Activated naive CD4-positive, alpha-beta T cell treated with anti-CD3 and anti-CD28 coated beads for 36 hours (primary cell): Measurements from ENCODE around the gene CIT. TPM values are rescaled to one million over a fixed set of nuclear protein-coding genes. Genes with fewer than 3 reads are reported as not detected.
"Not testable (repeated sequence)": the region's sequence is repeated elsewhere in the genome, so short reads cannot be mapped to it uniquely, and the experiment has no call there.

Experiments used
- CTCF ChIA-PET: fragments of 350-600 bp; sonication (Branson Sonifier 250); formaldehyde crosslinking; loops from one replicate; lab custom pipeline; 2021; ENCODE audit warnings: antibody characterized with exemption; lab: Charles Lee
- DNase-seq: peaks from one replicate; pipeline ENCODE4 v3.0.0-alpha.2; 2020
- H3K27ac Mint-ChIP-seq: one replicate; pipeline ENCODE4 v1.8.0; 2021; ENCODE audit warnings: mild to moderate bottlenecking, mixed read lengths
- H3K27me3 Mint-ChIP-seq: one replicate; pipeline ENCODE4 v1.8.0; 2021; ENCODE audit warnings: low read depth, mixed read lengths
- H3K36me3 Mint-ChIP-seq: one replicate; pipeline ENCODE4 v1.8.0; 2021; ENCODE audit warnings: low read depth, mixed read lengths
- H3K4me1 Mint-ChIP-seq: one replicate; pipeline ENCODE4 v1.8.0; 2021; ENCODE audit warnings: low read depth, mixed read lengths
- H3K4me3 Mint-ChIP-seq: one replicate; pipeline ENCODE4 v1.8.0; 2021; ENCODE audit warnings: mild to moderate bottlenecking, moderate library complexity, mixed read lengths
- H3K9me3 Mint-ChIP-seq: one replicate; pipeline ENCODE4 v1.8.0; 2021; ENCODE audit warnings: mixed read lengths
- intact Hi-C: fragments of 100-400 bp; cut with micrococcal nuclease; formaldehyde crosslinking; loops from one replicate; pipeline ENCODE4 v1.15.1; 2023
- total RNA-seq, 2 experiments: library from RNA; stranded (reverse); gene quantifications; one replicate each; pipeline ENCODE4 v1.2.3, GENCODE V29; 2021

CIT gene
- total RNA-seq, 2 experiments from 2014 or later: 78.6 to 78.8 TPM

- H3K9me3 Mint-ChIP-seq: no peaks in the 10 kb centered on the region
- H3K4me3 Mint-ChIP-seq: no peak overlapping the region
- peaks cover 15% of the 10 kb centered on the region for H3K36me3 Mint-ChIP-seq
- H3K4me1 Mint-ChIP-seq: no peaks in the 10 kb centered on the region
- no peak overlapping the region for H3K27ac Mint-ChIP-seq
- DNase-seq: no peak
- CTCF ChIA-PET: no interaction called here
- intact Hi-C loops: no loop called here
- H3K27me3 Mint-ChIP-seq: no peaks in the 10 kb centered on the region
Measured at GRCh38 chr12:119721306-119721705, 155.8 kb downstream of the CIT start.

- H3K4me1 Mint-ChIP-seq: peaks cover 2% of the 10 kb centered on the region
- CTCF ChIA-PET: no interaction called here
- intact Hi-C loops: no loop called here
- H3K4me3 Mint-ChIP-seq: no peak overlapping the region
- H3K27me3 Mint-ChIP-seq: no peaks in the 10 kb centered on the region
- no peak overlapping the region for H3K27ac Mint-ChIP-seq
- no peak for DNase-seq
- peaks cover 17% of the 10 kb centered on the region for H3K36me3 Mint-ChIP-seq
- no peaks in the 10 kb centered on the region for H3K9me3 Mint-ChIP-seq
Measured at GRCh38 chr12:119720349-119720748, 156.8 kb downstream of the CIT start.

DNA sequence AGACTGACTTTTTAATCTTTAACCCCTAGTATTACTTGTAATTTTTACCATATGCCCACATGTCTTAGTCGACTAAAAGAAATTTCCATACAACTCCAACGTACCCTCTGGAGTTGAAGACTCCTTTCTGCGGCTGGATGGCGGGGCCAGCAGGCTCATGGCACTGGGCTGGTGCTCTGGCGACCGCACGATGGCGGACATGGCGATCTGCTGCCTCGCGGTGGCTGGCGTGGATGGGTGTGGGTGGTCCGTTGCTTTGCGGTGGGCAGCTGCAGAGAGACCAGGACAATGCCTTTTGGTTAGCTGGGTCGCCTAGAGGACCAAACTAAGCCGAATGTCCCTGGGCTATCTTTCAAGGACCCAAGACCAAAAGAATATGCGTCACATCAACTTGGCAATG is 159.0 kb downstream of the CIT start:
- Mint-ChIP-seq H3K4me3 (no peak overlapping the region), H3K9me3 (no peaks in the 10 kb centered on the region), H3K4me1 (peaks cover 6% of the 10 kb centered on the region), H3K36me3 (peaks cover 31% of the 10 kb centered on the region), H3K27me3 (no peaks in the 10 kb centered on the region), H3K27ac (no peak overlapping the region)
- CTCF ChIA-PET: no interaction called here
- DNase-seq: no peak
- intact Hi-C loops: no loop called here

GRCh38 chr12:119715268-119715620 is 161.9 kb downstream of the CIT start:
- no peak overlapping the region for H3K4me3 Mint-ChIP-seq
- no peaks in the 10 kb centered on the region for H3K9me3 Mint-ChIP-seq
- CTCF ChIA-PET: no interaction called here

GRCh38 chr12:119714614-119715267 is 162.4 kb downstream of the CIT start:
- H3K27ac Mint-ChIP-seq: no peak overlapping the region
- no peaks in the 10 kb centered on the region for H3K27me3 Mint-ChIP-seq
- intact Hi-C loops: no loop called here
- peaks cover 6% of the 10 kb centered on the region for H3K4me1 Mint-ChIP-seq
- peak; percentile 6 for DNase-seq
- CTCF ChIA-PET: no interaction called here
- no peak overlapping the region for H3K4me3 Mint-ChIP-seq
- no peaks in the 10 kb centered on the region for H3K9me3 Mint-ChIP-seq
- peaks cover 45% of the 10 kb centered on the region for H3K36me3 Mint-ChIP-seq

More at GRCh38 chr12:119715268-119715620, 161.9 kb downstream of the CIT start:
- DNase-seq: no peak
- intact Hi-C loops: no loop called here
- H3K27ac Mint-ChIP-seq: no peak overlapping the region
- peaks cover 6% of the 10 kb centered on the region for H3K4me1 Mint-ChIP-seq
- H3K27me3 Mint-ChIP-seq: no peaks in the 10 kb centered on the region
- H3K36me3 Mint-ChIP-seq: peaks cover 45% of the 10 kb centered on the region

GRCh38 chr12:119713551-119714031 is 163.5 kb downstream of the CIT start:
- H3K9me3 Mint-ChIP-seq: no peaks in the 10 kb centered on the region
- H3K4me1 Mint-ChIP-seq: peaks cover 6% of the 10 kb centered on the region
- intact Hi-C loops: no loop called here
- H3K27ac Mint-ChIP-seq: no peak overlapping the region
- peaks cover 45% of the 10 kb centered on the region for H3K36me3 Mint-ChIP-seq
- no peak overlapping the region for H3K4me3 Mint-ChIP-seq
- CTCF ChIA-PET: no interaction called here
- DNase-seq: no peak
- H3K27me3 Mint-ChIP-seq: no peaks in the 10 kb centered on the region

GRCh38 chr12:119712721-119713120 is 164.4 kb downstream of the CIT start:
- intact Hi-C loops: no loop called here
- DNase-seq: no peak
- Mint-ChIP-seq H3K36me3 (peaks cover 50% of the 10 kb centered on the region), H3K9me3 (no peaks in the 10 kb centered on the region), H3K27ac (no peak overlapping the region), H3K27me3 (no peaks in the 10 kb centered on the region), H3K4me3 (no peak overlapping the region), H3K4me1 (peaks cover 6% of the 10 kb centered on the region)
- CTCF ChIA-PET: no interaction called here

GRCh38 chr12:119711693-119712092 is 165.4 kb downstream of the CIT start:
- H3K4me3 Mint-ChIP-seq: no peak overlapping the region
- no peaks in the 10 kb centered on the region for H3K9me3 Mint-ChIP-seq
- peaks cover 6% of the 10 kb centered on the region for H3K4me1 Mint-ChIP-seq
- intact Hi-C loops: no loop called here
- H3K27me3 Mint-ChIP-seq: no peaks in the 10 kb centered on the region
- no peak overlapping the region for H3K27ac Mint-ChIP-seq
- CTCF ChIA-PET: no interaction called here
- no peak for DNase-seq
- peaks cover 53% of the 10 kb centered on the region for H3K36me3 Mint-ChIP-seq

DNA sequence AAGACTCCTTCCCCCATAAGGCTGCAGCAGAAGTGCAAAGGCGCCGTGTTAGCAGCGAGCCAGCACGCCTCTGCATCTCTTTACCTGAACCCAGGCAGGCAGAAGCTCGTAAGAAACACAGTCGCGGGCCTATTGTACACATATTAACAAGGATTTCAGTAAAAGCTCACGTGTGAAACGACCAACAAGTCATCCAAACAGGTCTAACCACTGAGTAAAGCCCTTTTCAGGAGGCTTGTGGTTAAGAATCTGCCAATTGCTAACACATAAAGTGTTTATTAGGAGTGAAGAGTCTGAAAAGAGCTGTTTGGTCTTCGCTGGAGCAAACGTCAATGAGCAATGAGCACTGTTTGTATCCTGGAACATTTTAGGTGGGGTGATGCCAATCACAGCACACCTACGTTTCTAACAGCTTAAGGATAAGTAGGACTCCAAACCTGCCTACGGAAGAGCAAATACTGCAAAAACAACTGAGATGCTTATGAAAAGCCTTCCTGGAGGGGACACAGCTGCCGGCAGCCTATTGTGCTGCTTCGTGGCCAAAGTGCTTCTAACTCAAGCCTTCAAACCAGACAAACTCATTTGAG is 166.1 kb downstream of the CIT start:
- Mint-ChIP-seq H3K27me3 (no peaks in the 10 kb centered on the region), H3K9me3 (no peaks in the 10 kb centered on the region), H3K27ac (no peak overlapping the region), H3K4me1 (peaks cover 6% of the 10 kb centered on the region), H3K36me3 (peaks cover 48% of the 10 kb centered on the region), H3K4me3 (no peak overlapping the region)
- CTCF ChIA-PET: interaction anchor here (0.6 kb wide), 1 partner anchor 32 kb away, joined by 5 read pairs; no protein-coding TSS in a partner anchor
- intact Hi-C loops: no loop called here
- DNase-seq: no peak

DNA sequence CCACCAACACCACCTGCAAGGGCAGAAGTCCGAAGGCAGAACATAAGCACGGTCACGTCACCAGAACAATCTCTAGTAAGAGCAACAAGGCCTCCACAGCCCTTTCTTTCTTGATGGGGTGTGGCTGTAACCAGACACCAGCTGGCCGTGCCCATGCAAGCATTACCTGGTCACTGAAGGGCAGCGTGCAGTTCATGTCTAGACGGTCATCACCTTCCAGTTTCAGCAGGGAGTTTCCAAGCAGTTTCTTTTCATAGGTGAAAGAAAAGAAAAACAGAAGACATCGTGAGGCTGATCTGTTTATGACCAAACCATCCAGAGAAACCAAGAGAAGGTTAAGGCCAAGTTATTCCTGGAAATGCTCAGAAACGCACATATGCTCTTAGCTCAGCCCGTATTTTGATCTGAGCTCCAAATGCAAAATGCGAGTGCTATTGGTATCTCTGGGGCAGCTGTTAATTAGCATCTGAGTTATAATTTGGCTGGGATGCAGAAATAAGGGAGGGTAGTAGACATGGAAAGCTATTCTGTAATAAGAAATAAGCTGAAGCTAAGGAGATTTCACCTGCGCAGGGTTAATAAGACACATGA is 166.7 kb downstream of the CIT start:
- Mint-ChIP-seq H3K27me3 (no peaks in the 10 kb centered on the region), H3K27ac (no peak overlapping the region), H3K4me1 (peaks cover 5% of the 10 kb centered on the region), H3K4me3 (no peak overlapping the region), H3K36me3 (peaks cover 48% of the 10 kb centered on the region), H3K9me3 (no peaks in the 10 kb centered on the region)
- DNase-seq: no peak
- intact Hi-C loops: no loop called here
- CTCF ChIA-PET: interaction anchor here (0.6 kb wide), 1 partner anchor 33 kb away, joined by 5 read pairs; no protein-coding TSS in a partner anchor

GRCh38 chr12:119706427-119706826 is 170.7 kb downstream of the CIT start:
- H3K4me3 Mint-ChIP-seq, DNase-seq, H3K4me1 Mint-ChIP-seq, CTCF ChIA-PET, H3K27me3 Mint-ChIP-seq, H3K9me3 Mint-ChIP-seq, H3K27ac Mint-ChIP-seq, intact Hi-C loops: not testable (repeated sequence)
- H3K36me3 Mint-ChIP-seq: peaks cover 21% of the 10 kb centered on the region

- H3K36me3 Mint-ChIP-seq: peaks cover 25% of the 10 kb centered on the region
- CTCF ChIA-PET: no interaction called here
- no peaks in the 10 kb centered on the region for H3K27me3 Mint-ChIP-seq
- H3K4me3 Mint-ChIP-seq: no peak overlapping the region
- no peak for DNase-seq
- intact Hi-C loops: no loop called here
- H3K4me1 Mint-ChIP-seq: no peaks in the 10 kb centered on the region
- H3K27ac Mint-ChIP-seq: no peak overlapping the region
- H3K9me3 Mint-ChIP-seq: no peaks in the 10 kb centered on the region
Measured at GRCh38 chr12:119705182-119705581, 171.9 kb downstream of the CIT start.
